DND-41 (cell line): Measurements from ENCODE around the gene EFNB2.

ENCODE experiments used
- ATAC-seq: fragments of 200-7000 bp; cut with Tn5 transposase; 3 replicates; pipeline ENCODE4 v1.9.1; 2021; ENCODE audit warnings: low read depth; ENCODE audit not compliant: insufficient read depth
- DNase-seq: peaks from one replicate; pipeline ENCODE4 v3.0.0-alpha.2; 2020
- H2AFZ ChIP-seq: 2 replicates; pipeline ENCODE4 v1.6.0; 2012; ENCODE audit warnings: low read depth, low read length
- H3K27ac ChIP-seq: 2 replicates; pipeline ENCODE4 v1.5.1; 2012; ENCODE audit warnings: low read length, inconsistent platforms
- H3K27me3 ChIP-seq: fragments of 200-600 bp; sonication (generic); 2 replicates; pipeline ENCODE4 v1.6.0; 2012; ENCODE audit warnings: low read length, mild to moderate bottlenecking, inconsistent platforms; ENCODE audit not compliant: insufficient read depth, poor library complexity
- H3K36me3 ChIP-seq: 2 replicates; pipeline ENCODE4 v1.5.1; 2012; ENCODE audit warnings: low read length, inconsistent platforms; ENCODE audit not compliant: insufficient read depth
- H3K4me1 ChIP-seq: 2 replicates; pipeline ENCODE4 v1.5.1; 2012; ENCODE audit warnings: mild to moderate bottlenecking, low read length; ENCODE audit not compliant: insufficient read depth
- H3K4me2 ChIP-seq: 2 replicates; pipeline ENCODE4 v1.6.0; 2012; ENCODE audit warnings: mild to moderate bottlenecking, moderate library complexity, low read length, inconsistent platforms; ENCODE audit not compliant: insufficient read depth
- H3K4me3 ChIP-seq, 2 experiments: fragments of 200-600 bp in 1 of 2; shearing (Covaris generic) in 1 of 2; 2 replicates each; pipeline ENCODE4 v1.5.1; 2012 to 2016; ENCODE audit warnings: inconsistent platforms in 2 of 2, low read length in 2 of 2, mild to moderate bottlenecking in 2 of 2, low read depth in 1 of 2, moderate library complexity in 1 of 2
- H3K79me2 ChIP-seq: 2 replicates; pipeline ENCODE4 v1.6.0; 2012; ENCODE audit warnings: low read length, inconsistent platforms; ENCODE audit not compliant: insufficient read depth
- H3K9ac ChIP-seq: 2 replicates; pipeline ENCODE4 v1.6.0; 2012; ENCODE audit warnings: low read depth, mild to moderate bottlenecking, inconsistent platforms, low read length, moderate library complexity
- H3K9me3 ChIP-seq: 2 replicates; pipeline ENCODE4 v1.5.1; 2012; ENCODE audit warnings: low read length, moderate library complexity, mild to moderate bottlenecking, inconsistent platforms; ENCODE audit not compliant: insufficient read depth, severe bottlenecking
- H4K20me1 ChIP-seq: 2 replicates; pipeline ENCODE4 v1.6.0; 2012; ENCODE audit warnings: low read length; ENCODE audit not compliant: insufficient read depth
- EZH2 ChIP-seq: IDR thresholded peaks from 3 replicates; pipeline ENCODE4 v1.6.1; 2012; ENCODE audit warnings: borderline replicate concordance, low read depth, mild to moderate bottlenecking, moderate library complexity, low read length, inconsistent platforms; ENCODE audit not compliant: severe bottlenecking
- TF ChIP-seq, protein P1 (sequence below): IDR thresholded peaks from 2 replicates; pipeline ENCODE4 v1.5.1; 2012; ENCODE audit warnings: borderline replicate concordance, low read length, moderate library complexity, mild to moderate bottlenecking; ENCODE audit not compliant: poor library complexity, severe bottlenecking; ENCODE audit errors: extremely low read depth

The EFNB2 gene

DNA sequence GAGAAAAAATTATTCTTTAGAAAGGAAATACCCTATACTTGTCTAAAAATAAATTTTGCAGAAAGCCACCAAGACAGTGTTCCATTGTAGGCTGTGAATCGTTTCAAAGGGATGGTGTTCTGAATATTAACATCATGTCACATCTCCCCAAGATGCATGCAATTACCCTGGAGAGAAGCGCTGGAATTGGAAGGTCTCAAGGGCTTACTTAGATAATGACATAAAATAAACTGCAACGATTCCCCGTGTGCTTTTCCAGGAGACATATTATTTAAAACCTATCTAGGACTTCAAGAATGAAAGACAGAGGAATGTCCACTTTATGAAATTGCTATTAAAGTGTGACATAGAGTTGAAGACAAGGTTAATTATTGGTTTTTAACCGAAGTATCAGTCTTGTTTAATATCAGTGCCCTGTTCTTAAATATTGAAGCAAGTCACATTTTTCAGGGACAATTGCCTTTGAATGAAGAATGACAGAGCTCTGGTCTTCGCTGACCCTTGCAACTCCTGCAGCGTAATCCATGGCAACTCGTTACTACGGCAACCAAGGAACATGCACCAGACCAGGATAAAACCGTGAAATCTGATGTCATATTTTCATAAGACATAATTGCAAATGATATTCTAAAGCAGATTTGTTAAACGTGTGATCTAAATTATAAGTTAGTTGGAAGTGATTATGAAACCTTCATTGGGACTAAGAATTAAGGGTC lies 91.7 kb downstream of the EFNB2 start:
- no peaks in the 10 kb centered on the region for H3K27me3 ChIP-seq
- ATAC-seq = no peak
- DNase-seq = no peak
- H3K4me2 ChIP-seq = no peak overlapping the region
- no peaks in the 10 kb centered on the region for H3K79me2 ChIP-seq
- no peak overlapping the region for H2AFZ ChIP-seq
- no peaks in the 10 kb centered on the region for H3K36me3 ChIP-seq
- no peak overlapping the region for H3K9ac ChIP-seq
- no peak overlapping the region for H3K4me3 ChIP-seq
- H4K20me1 ChIP-seq = no peaks in the 10 kb centered on the region
- H3K27ac ChIP-seq = no peak overlapping the region
- TF ChIP-seq EZH2 = no peak
- TF ChIP-seq, protein P1, sequence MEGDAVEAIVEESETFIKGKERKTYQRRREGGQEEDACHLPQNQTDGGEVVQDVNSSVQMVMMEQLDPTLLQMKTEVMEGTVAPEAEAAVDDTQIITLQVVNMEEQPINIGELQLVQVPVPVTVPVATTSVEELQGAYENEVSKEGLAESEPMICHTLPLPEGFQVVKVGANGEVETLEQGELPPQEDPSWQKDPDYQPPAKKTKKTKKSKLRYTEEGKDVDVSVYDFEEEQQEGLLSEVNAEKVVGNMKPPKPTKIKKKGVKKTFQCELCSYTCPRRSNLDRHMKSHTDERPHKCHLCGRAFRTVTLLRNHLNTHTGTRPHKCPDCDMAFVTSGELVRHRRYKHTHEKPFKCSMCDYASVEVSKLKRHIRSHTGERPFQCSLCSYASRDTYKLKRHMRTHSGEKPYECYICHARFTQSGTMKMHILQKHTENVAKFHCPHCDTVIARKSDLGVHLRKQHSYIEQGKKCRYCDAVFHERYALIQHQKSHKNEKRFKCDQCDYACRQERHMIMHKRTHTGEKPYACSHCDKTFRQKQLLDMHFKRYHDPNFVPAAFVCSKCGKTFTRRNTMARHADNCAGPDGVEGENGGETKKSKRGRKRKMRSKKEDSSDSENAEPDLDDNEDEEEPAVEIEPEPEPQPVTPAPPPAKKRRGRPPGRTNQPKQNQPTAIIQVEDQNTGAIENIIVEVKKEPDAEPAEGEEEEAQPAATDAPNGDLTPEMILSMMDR = no peak
- H3K9me3 ChIP-seq = peaks cover 3% of the 10 kb centered on the region
- no peaks in the 10 kb centered on the region for H3K4me1 ChIP-seq

DNA sequence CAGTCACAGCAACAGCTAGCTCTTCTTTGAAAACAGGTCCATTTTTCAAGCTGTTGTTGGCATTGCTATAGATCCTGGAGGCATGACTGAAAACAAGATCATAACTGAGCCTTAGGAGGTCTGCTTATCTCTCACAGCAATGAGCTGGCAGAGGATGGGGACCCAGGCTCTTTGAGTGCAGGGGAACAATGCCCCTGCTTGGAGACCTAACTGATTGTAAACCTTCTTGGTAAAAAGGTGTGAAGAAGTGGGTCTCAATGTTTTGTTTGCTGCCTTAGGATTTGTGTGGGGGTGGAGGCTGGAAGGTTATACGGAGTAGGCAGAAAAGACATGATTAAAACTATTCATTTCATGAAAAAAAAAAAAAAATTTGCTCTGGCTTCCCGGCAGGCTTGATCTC lies 94.6 kb downstream of the EFNB2 start:
- TF ChIP-seq EZH2 = no peak
- TF ChIP-seq, protein P1 = no peak
- Histone ChIP-seq H3K27me3 (no peaks in the 10 kb centered on the region), H3K9me3 (no peaks in the 10 kb centered on the region), H3K36me3 (no peaks in the 10 kb centered on the region), H3K4me2 (no peak overlapping the region), H2AFZ (no peak overlapping the region), H4K20me1 (no peaks in the 10 kb centered on the region), H3K4me3 (no peak overlapping the region), H3K27ac (no peak overlapping the region), H3K9ac (no peak overlapping the region), H3K4me1 (no peaks in the 10 kb centered on the region), H3K79me2 (no peaks in the 10 kb centered on the region)
- ATAC-seq (no peak), DNase-seq (no peak)
